ENCODE data around the gene HSPA2. TPM values are rescaled to one million over a fixed set of nuclear protein-coding genes. Genes with fewer than 3 reads are reported as not detected.

Gene HSPA2
- total and polyA plus RNA-seq, 2 donors from 2014 or later, result 41.9 to 56.2 TPM

DNA sequence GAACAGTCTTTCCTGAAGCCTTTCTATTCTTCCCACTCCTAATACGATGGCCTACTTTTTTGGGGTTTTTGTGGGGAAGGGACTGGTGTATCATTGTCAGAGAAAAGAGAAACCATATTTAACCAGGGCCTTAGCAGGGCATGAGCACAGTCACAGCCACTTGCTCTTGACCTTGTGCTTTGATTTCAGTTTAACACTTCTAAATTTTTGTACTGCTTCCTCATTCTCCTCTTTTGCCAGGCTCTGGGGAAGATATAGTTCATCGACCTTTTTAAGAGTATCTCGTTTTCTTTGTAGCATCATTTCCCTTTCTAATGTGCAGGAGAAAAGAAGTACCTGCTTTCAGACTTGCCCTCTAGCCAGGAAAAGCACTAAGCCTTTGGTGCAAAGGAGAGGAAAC is 33.8 kb upstream of the HSPA2 start:
- Histone ChIP-seq H3K9me3 (ENCODE audit: control insufficient read depth in 2 of 3, insufficient read depth in 1 of 3, low read length in 3 of 3) (no peaks in the 10 kb centered on the region), H3K36me3 (ENCODE audit: control insufficient read depth in 2 of 3, insufficient read depth in 3 of 3, low read length in 3 of 3) (no peaks in the 10 kb centered on the region), H3K9ac (ENCODE audit: low read length in 3 of 3) (no peak overlapping the region), H3K27me3 (ENCODE audit: control insufficient read depth, insufficient read depth, low read length) (no peaks in the 10 kb centered on the region), H3K4me3 (ENCODE audit: low read length in 3 of 3) (peak overlapping the region in 1 of 3 donors; percentile 9), H3K4me1 (ENCODE audit: control insufficient read depth in 2 of 3, insufficient read depth in 2 of 3, low read depth in 1 of 3, low read length in 3 of 3) (peaks cover 2 to 20% (median 16%) of the 10 kb centered on the region in 3 donors), H3K27ac (ENCODE audit: low read depth in 2 of 2, low read length in 2 of 2) (no peak overlapping the region)
- intact Hi-C loops (cut with DNase I), result no loop called here
- DNase-seq (no peak), FAIRE-seq (no peak)
- TF ChIP-seq, protein P1, sequence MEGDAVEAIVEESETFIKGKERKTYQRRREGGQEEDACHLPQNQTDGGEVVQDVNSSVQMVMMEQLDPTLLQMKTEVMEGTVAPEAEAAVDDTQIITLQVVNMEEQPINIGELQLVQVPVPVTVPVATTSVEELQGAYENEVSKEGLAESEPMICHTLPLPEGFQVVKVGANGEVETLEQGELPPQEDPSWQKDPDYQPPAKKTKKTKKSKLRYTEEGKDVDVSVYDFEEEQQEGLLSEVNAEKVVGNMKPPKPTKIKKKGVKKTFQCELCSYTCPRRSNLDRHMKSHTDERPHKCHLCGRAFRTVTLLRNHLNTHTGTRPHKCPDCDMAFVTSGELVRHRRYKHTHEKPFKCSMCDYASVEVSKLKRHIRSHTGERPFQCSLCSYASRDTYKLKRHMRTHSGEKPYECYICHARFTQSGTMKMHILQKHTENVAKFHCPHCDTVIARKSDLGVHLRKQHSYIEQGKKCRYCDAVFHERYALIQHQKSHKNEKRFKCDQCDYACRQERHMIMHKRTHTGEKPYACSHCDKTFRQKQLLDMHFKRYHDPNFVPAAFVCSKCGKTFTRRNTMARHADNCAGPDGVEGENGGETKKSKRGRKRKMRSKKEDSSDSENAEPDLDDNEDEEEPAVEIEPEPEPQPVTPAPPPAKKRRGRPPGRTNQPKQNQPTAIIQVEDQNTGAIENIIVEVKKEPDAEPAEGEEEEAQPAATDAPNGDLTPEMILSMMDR (IDR thresholded peaks at IDR 0.05; ENCODE audit: borderline replicate concordance, extremely low read depth, insufficient read depth), result no peak

DNA sequence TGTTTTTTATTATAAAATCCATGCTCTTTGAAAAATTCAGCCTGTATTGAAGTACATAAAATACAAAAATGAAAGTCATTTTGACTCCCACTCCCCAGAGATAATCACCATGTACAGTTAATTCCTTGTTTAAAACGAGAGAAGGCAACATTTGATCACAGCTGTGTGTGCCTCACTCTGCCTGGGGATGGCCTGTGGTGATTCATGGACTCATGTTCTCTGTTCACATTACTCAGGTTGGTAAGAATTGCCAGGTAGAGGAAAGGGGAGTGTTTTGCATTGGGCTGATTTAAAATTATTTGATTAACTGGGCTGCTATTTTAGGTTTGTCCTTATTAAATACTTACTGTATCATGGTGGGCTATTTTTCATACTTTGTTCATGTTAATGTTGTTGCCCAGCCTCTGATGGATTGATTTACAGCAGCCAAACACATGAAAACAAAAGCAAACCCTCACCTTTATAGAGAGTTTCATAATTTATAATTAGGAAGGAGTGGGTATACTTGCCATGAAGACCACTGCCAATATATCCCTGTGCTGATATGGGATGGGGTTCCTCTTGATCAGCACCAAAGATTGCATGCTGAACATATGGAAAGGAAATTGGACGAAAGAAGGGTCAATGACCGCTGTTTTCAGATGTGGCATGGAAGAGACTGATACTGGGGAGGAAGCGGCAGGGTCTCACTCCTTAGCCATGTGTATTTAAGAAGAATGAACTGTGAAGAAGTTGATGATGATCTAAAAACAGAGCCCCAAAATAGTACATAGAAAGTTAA is 33.0 kb upstream of the HSPA2 start:
- no peaks in the 10 kb centered on the region for H3K36me3 ChIP-seq (ENCODE audit: control insufficient read depth in 2 of 3, insufficient read depth in 3 of 3, low read length in 3 of 3)
- TF ChIP-seq, protein P1 (IDR thresholded peaks at IDR 0.05; ENCODE audit: borderline replicate concordance, extremely low read depth, insufficient read depth), result no peak
- no peaks in the 10 kb centered on the region for H3K9me3 ChIP-seq (ENCODE audit: control insufficient read depth in 2 of 3, insufficient read depth in 1 of 3, low read length in 3 of 3)
- no peak overlapping the region for H3K27ac ChIP-seq (ENCODE audit: low read depth in 2 of 2, low read length in 2 of 2)
- FAIRE-seq, result no peak
- H3K4me3 ChIP-seq (ENCODE audit: low read length in 3 of 3), result no peak overlapping the region
- DNase-seq, result no peak
- no peaks in the 10 kb centered on the region for H3K27me3 ChIP-seq (ENCODE audit: control insufficient read depth, insufficient read depth, low read length)
- H3K9ac ChIP-seq (ENCODE audit: low read length in 3 of 3), result no peak overlapping the region
- intact Hi-C loops (cut with DNase I), result no loop called here
- peaks cover 0 to 12% (median 9%) of the 10 kb centered on the region in 3 donors for H3K4me1 ChIP-seq (ENCODE audit: control insufficient read depth in 2 of 3, insufficient read depth in 2 of 3, low read depth in 1 of 3, low read length in 3 of 3)

DNA sequence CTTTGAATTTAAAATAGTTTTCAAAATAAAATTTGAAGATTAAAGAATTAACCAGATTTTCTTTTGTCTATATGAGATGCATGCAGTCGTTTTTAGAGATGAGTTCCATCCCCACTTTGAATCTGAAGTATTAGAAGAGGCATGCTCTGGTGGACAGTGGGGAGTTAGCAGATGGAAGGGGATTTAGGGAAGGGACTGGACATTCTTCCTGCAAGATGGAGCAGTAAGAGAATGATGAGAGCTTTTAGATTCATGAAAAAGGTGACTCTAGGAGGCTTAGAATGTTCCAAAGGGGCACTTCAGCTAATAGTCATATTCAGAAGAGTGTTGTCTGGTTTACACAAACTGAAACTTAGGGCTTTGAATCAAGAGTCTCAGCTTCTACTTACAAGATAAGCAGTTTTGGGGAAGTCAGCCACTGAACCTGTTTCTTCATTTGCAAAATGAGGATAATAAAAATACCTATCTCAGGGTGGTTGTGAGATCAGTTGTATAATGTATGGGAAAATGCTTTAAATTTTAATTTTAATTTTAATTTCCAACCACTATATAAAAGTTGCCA is 32.2 kb upstream of the HSPA2 start:
- TF ChIP-seq, protein P1 (IDR thresholded peaks at IDR 0.05; ENCODE audit: borderline replicate concordance, extremely low read depth, insufficient read depth), result no peak
- Histone ChIP-seq H3K27ac (ENCODE audit: low read depth in 2 of 2, low read length in 2 of 2) (no peak overlapping the region), H3K27me3 (ENCODE audit: control insufficient read depth, insufficient read depth, low read length) (no peaks in the 10 kb centered on the region), H3K4me1 (ENCODE audit: control insufficient read depth in 2 of 3, insufficient read depth in 2 of 3, low read depth in 1 of 3, low read length in 3 of 3) (peaks cover 0 to 10% (median 5%) of the 10 kb centered on the region in 3 donors), H3K36me3 (ENCODE audit: control insufficient read depth in 2 of 3, insufficient read depth in 3 of 3, low read length in 3 of 3) (no peaks in the 10 kb centered on the region), H3K9ac (ENCODE audit: low read length in 3 of 3) (no peak overlapping the region), H3K4me3 (ENCODE audit: low read length in 3 of 3) (no peak overlapping the region), H3K9me3 (ENCODE audit: control insufficient read depth in 2 of 3, insufficient read depth in 1 of 3, low read length in 3 of 3) (no peaks in the 10 kb centered on the region)
- intact Hi-C loops (cut with DNase I), result no loop called here
- no peak for FAIRE-seq
- DNase-seq, result no peak

Data from kidney (tissue), 14 donors.